CD4-positive, alpha-beta T cell (primary cell): Measurements from ENCODE around the gene CHST12. TPM values are rescaled to one million over a fixed set of nuclear protein-coding genes. Genes with fewer than 3 reads are reported as not detected.

Source experiments
- ATAC-seq: fragments of 200-7000 bp; cut with Tn5 transposase; one replicate; pipeline ENCODE4 v1.10.0; 2022; ENCODE audit warnings: mild to moderate bottlenecking; ENCODE audit not compliant: poor library complexity
- CTCF ChIA-PET: fragments of 350-600 bp; sonication (Branson Sonifier 250); formaldehyde crosslinking; loops from one replicate; lab custom pipeline; 2021; ENCODE audit warnings: antibody characterized with exemption, inconsistent platforms; lab: Charles Lee
- POLR2A ChIA-PET: fragments of 350-600 bp; sonication (Branson Sonifier 250); formaldehyde crosslinking; loops from one replicate; lab custom pipeline; 2021; ENCODE audit warnings: antibody characterized with exemption, inconsistent platforms; lab: Charles Lee
- DNase-seq, 14 experiments: peaks; one replicate each; pipeline ENCODE4 v3.0.0-alpha.2; 2013 to 2020; ENCODE audit warnings: mixed read lengths in 2 of 14
- H3K27ac ChIP-seq, 2 donors: one replicate each; pipeline versions ENCODE4 v1.5.1 to v1.7.0; 2013; ENCODE audit warnings: low read length in 2 of 2, low read depth in 1 of 2, mild to moderate bottlenecking in 1 of 2
- H3K27me3 ChIP-seq, 2 experiments: 1 replicate in 1 of 2; 2 replicates in 1 of 2; pipeline versions ENCODE4 v1.6.1 to v1.7.0; 2013; ENCODE audit warnings: low read length in 2 of 2, control low read depth in 1 of 2, mild to moderate bottlenecking in 1 of 2, moderate library complexity in 1 of 2; ENCODE audit not compliant: insufficient read depth in 2 of 2, control insufficient read depth in 1 of 2
- H3K36me3 ChIP-seq: one replicate; pipeline ENCODE4 v1.6.1; 2013; ENCODE audit warnings: low read length, control low read depth; ENCODE audit not compliant: insufficient read depth
- H3K4me1 ChIP-seq: one replicate; pipeline ENCODE4 v1.6.1; 2013; ENCODE audit warnings: low read length, control low read depth; ENCODE audit not compliant: insufficient read depth
- H3K4me3 ChIP-seq: one replicate; pipeline ENCODE4 v1.5.1; 2013; ENCODE audit warnings: mild to moderate bottlenecking, low read length, moderate library complexity
- H3K9me3 ChIP-seq, 2 experiments: 1 replicate in 1 of 2; 2 replicates in 1 of 2; pipeline versions ENCODE4 v1.6.1 to v1.7.0; 2013; ENCODE audit warnings: low read length in 2 of 2, mild to moderate bottlenecking in 2 of 2, control low read depth in 1 of 2, moderate library complexity in 1 of 2; ENCODE audit not compliant: control insufficient read depth in 1 of 2, insufficient read depth in 1 of 2
- H3K27ac Mint-ChIP-seq: one replicate; pipeline ENCODE4 v1.8.0; 2020; ENCODE audit warnings: mixed read lengths
- H3K27me3 Mint-ChIP-seq: one replicate; pipeline ENCODE4 v1.8.0; 2021; ENCODE audit warnings: mixed read lengths
- H3K36me3 Mint-ChIP-seq: one replicate; pipeline ENCODE4 v1.8.0; 2021; ENCODE audit warnings: low read depth, mixed read lengths
- H3K4me1 Mint-ChIP-seq: one replicate; pipeline ENCODE4 v1.8.0; 2021; ENCODE audit warnings: low read depth, mixed read lengths
- H3K4me3 Mint-ChIP-seq: one replicate; pipeline ENCODE4 v1.8.0; 2020; ENCODE audit warnings: mild to moderate bottlenecking, mixed read lengths
- H3K9me3 Mint-ChIP-seq: one replicate; pipeline ENCODE4 v1.8.0; 2020; ENCODE audit warnings: mixed read lengths
- intact Hi-C, 2 experiments: fragments of 100-400 bp; cut with DNase I in 1 of 2; cut with micrococcal nuclease in 1 of 2; formaldehyde crosslinking; loops; one replicate each; pipeline versions ENCODE4 v1.15.1 to v1.9.0; 2023 to 2025; cut with DNase I, micrococcal nuclease
- total RNA-seq, 174 experiments: library from RNA in 2 of 174; stranded (reverse) in 2 of 174; gene quantifications; one replicate each; pipeline ENCODE4 v1.2.3 and lab custom pipeline; 2021 to 2026
- TF ChIP-seq, protein P1 (sequence below): fragments of 200-600 bp; IDR thresholded peaks from one replicate; pipeline ENCODE4 v1.8.0; 2022; ENCODE audit warnings: antibody characterized with exemption, mild to moderate bottlenecking

CHST12 gene
- total RNA-seq, 2 experiments from 2014 or later, result 6.6 to 8.6 TPM

DNA sequence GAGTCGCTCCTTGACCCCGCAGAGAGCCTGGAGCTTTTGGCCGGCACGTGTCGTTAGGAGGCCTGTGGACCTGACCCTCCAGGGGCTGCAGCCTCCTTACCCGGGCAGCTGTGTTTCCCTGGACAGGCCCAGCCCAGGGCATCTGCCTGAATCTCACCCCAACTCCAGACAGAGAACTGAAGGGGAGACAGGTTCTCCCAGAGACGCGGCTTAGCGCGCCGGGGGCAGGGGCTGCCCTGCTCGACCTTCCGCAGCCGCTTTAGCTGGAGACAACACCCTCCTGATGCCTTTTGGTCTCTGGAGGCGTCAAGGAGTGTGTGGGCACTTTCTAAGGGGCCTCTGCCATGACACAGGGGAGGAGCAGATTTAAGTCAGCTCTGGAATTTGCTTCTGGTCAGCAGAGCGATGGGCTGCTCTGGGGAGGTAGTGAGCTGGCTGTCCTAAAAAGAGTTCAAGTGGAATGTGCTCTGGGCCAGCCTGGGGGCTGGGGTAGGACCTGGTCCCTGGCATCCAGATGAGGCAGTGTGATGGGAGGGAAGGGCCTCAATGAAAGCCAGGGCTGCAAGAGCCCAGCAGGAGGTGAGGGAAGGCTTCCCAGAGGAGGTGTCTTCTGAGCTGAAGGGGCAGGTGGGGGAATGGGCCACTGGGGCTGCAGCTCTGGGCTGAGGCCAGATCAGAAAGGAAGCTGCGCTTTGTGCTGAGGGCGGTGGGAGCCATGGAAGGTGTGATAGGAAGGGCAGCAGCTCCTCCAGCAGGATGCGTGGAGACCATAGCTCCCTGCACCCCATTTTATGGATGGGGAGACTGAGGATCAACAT is 67.0 kb downstream of the CHST12 start:
- intact Hi-C loops, result no loop called here
- DNase-seq (peak in 1 of 14 experiments; percentile 14), ATAC-seq (no peak)
- no peak overlapping the region for H3K27ac Mint-ChIP-seq
- no peaks in the 10 kb centered on the region for H3K27me3 ChIP-seq
- TF ChIP-seq, protein P1, sequence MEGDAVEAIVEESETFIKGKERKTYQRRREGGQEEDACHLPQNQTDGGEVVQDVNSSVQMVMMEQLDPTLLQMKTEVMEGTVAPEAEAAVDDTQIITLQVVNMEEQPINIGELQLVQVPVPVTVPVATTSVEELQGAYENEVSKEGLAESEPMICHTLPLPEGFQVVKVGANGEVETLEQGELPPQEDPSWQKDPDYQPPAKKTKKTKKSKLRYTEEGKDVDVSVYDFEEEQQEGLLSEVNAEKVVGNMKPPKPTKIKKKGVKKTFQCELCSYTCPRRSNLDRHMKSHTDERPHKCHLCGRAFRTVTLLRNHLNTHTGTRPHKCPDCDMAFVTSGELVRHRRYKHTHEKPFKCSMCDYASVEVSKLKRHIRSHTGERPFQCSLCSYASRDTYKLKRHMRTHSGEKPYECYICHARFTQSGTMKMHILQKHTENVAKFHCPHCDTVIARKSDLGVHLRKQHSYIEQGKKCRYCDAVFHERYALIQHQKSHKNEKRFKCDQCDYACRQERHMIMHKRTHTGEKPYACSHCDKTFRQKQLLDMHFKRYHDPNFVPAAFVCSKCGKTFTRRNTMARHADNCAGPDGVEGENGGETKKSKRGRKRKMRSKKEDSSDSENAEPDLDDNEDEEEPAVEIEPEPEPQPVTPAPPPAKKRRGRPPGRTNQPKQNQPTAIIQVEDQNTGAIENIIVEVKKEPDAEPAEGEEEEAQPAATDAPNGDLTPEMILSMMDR, result no peak
- H3K4me3 Mint-ChIP-seq, result no peak overlapping the region
- ChIA-PET CTCF (no interaction called here), POLR2A (interaction anchor here (2.1 kb wide), 1 partner anchor 39 kb away, joined by 7 read pairs; no protein-coding TSS in a partner anchor)
- H3K4me1 Mint-ChIP-seq, result peaks cover 9% of the 10 kb centered on the region
- no peaks in the 10 kb centered on the region for H3K36me3 Mint-ChIP-seq
- H3K27ac ChIP-seq, result no peak overlapping the region
- H3K36me3 ChIP-seq, result no peaks in the 10 kb centered on the region
- peaks cover 8% of the 10 kb centered on the region for H3K27me3 Mint-ChIP-seq
- no peaks in the 10 kb centered on the region for H3K9me3 Mint-ChIP-seq
- H3K4me1 ChIP-seq, result peaks cover 7% of the 10 kb centered on the region
- H3K4me3 ChIP-seq, result no peak overlapping the region
- H3K9me3 ChIP-seq, result no peaks in the 10 kb centered on the region

DNA sequence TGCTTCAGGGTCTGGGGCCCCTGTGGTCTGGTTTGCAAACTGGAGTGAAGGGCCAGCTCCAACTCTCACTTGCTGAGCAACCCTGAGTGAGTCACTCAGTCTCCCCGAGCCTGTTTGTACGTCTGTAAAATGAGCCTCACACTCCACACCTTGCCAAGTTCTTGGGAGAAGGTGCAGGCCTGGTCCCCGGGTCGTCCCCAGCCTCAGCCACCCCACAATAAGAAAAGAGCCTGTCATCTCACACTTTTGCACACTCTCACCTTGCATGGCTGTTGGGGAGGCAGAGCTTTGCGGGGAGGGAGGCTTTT is 67.6 kb downstream of the CHST12 start:
- POLR2A ChIA-PET, result no interaction called here
- no peak overlapping the region for H3K4me3 Mint-ChIP-seq
- H3K4me1 Mint-ChIP-seq, result peaks cover 9% of the 10 kb centered on the region
- H3K9me3 Mint-ChIP-seq, result no peaks in the 10 kb centered on the region
- intact Hi-C loops, result no loop called here
- no peak overlapping the region for H3K27ac Mint-ChIP-seq
- no peaks in the 10 kb centered on the region for H3K36me3 ChIP-seq
- no peak overlapping the region for H3K4me3 ChIP-seq
- H3K27ac ChIP-seq, result no peak overlapping the region
- DNase-seq (no peak), ATAC-seq (no peak)
- H3K27me3 ChIP-seq, result no peaks in the 10 kb centered on the region
- peaks cover 7% of the 10 kb centered on the region for H3K4me1 ChIP-seq
- no peaks in the 10 kb centered on the region for H3K36me3 Mint-ChIP-seq
- peaks cover 8% of the 10 kb centered on the region for H3K27me3 Mint-ChIP-seq
- TF ChIP-seq, protein P1, result no peak
- CTCF ChIA-PET, result no interaction called here
- no peaks in the 10 kb centered on the region for H3K9me3 ChIP-seq

DNA sequence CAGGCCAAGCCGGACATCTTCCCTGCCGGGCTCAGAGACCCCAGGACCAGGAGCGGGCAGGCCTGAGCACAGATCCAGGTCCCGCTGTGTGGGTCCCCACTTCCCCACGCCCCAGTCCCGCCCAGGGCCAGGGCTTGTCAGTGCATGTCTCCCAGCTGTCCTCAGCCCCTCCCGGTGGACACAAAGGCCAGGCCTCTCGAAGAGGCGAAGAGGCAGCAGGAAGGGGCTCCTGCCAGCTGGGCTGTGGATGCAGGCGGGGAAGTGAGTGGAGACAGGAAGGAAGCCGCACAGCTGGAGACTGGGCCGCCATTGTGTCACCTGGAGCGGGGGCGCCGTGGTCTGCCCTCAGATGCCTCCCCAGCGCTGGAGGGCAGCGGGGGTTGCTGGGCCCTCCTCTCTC is 68.0 kb downstream of the CHST12 start:
- no peaks in the 10 kb centered on the region for H3K9me3 Mint-ChIP-seq
- peaks cover 9% of the 10 kb centered on the region for H3K4me1 Mint-ChIP-seq
- no peaks in the 10 kb centered on the region for H3K36me3 ChIP-seq
- H3K27me3 Mint-ChIP-seq, result peaks cover 8% of the 10 kb centered on the region
- TF ChIP-seq, protein P1, result no peak
- no peak for DNase-seq
- ATAC-seq, result no peak
- intact Hi-C loops, result no loop called here
- H3K36me3 Mint-ChIP-seq, result no peaks in the 10 kb centered on the region
- H3K4me3 ChIP-seq, result no peak overlapping the region
- POLR2A ChIA-PET, result no interaction called here
- H3K4me1 ChIP-seq, result peaks cover 7% of the 10 kb centered on the region
- no peaks in the 10 kb centered on the region for H3K27me3 ChIP-seq
- CTCF ChIA-PET, result no interaction called here
- no peak overlapping the region for H3K4me3 Mint-ChIP-seq
- no peak overlapping the region for H3K27ac ChIP-seq
- no peak overlapping the region for H3K27ac Mint-ChIP-seq
- no peaks in the 10 kb centered on the region for H3K9me3 ChIP-seq
